RWPE2 (cell line): Measurements from ENCODE around the gene DERL3.

Source experiments
- ATAC-seq: fragments of 200-7000 bp; cut with Tn5 transposase; 3 replicates; pipeline ENCODE4 v1.9.1; 2021; ENCODE audit warnings: low read depth
- DNase-seq: peaks from one replicate; pipeline ENCODE4 v3.0.0-alpha.2; 2020; ENCODE audit warnings: low spot score
- H3K27ac ChIP-seq: fragments of 450-650 bp; 2 replicates; pipeline ENCODE4 v1.5.1; 2017; ENCODE audit warnings: mild to moderate bottlenecking; ENCODE audit not compliant: poor library complexity, severe bottlenecking
- H3K27me3 ChIP-seq: fragments of 250-450 bp; sonication (Bioruptor Pico); 2 replicates; pipeline ENCODE4 v1.5.1; 2021; ENCODE audit warnings: mild to moderate bottlenecking, moderate library complexity; ENCODE audit not compliant: insufficient read depth, poor library complexity, severe bottlenecking
- H3K36me3 ChIP-seq: fragments of 250-450 bp; sonication (Bioruptor Pico); 2 replicates; pipeline ENCODE4 v1.5.1; 2020; ENCODE audit warnings: low read depth, mild to moderate bottlenecking, moderate library complexity
- H3K4me1 ChIP-seq: fragments of 250-450 bp; sonication (Bioruptor Pico); 2 replicates; pipeline ENCODE4 v1.5.1; 2021; ENCODE audit warnings: mild to moderate bottlenecking, moderate library complexity; ENCODE audit not compliant: insufficient read depth, poor library complexity, severe bottlenecking
- H3K4me3 ChIP-seq: fragments of 250-450 bp; sonication (Bioruptor Pico); 2 replicates; pipeline ENCODE4 v1.5.1; 2021; ENCODE audit warnings: mild to moderate bottlenecking, moderate library complexity; ENCODE audit not compliant: severe bottlenecking
- H3K9me3 ChIP-seq: fragments of 250-450 bp; sonication (Bioruptor Pico); 2 replicates; pipeline ENCODE4 v1.5.1; 2021; ENCODE audit warnings: mild to moderate bottlenecking, moderate library complexity; ENCODE audit not compliant: severe bottlenecking
- TF ChIP-seq, protein P1 (sequence below): fragments of 450-650 bp; IDR thresholded peaks from one replicate; pipeline ENCODE4 v1.5.1; 2017; ENCODE audit warnings: mild to moderate bottlenecking, moderate library complexity; ENCODE audit not compliant: poor library complexity, severe bottlenecking

The DERL3 gene

DNA sequence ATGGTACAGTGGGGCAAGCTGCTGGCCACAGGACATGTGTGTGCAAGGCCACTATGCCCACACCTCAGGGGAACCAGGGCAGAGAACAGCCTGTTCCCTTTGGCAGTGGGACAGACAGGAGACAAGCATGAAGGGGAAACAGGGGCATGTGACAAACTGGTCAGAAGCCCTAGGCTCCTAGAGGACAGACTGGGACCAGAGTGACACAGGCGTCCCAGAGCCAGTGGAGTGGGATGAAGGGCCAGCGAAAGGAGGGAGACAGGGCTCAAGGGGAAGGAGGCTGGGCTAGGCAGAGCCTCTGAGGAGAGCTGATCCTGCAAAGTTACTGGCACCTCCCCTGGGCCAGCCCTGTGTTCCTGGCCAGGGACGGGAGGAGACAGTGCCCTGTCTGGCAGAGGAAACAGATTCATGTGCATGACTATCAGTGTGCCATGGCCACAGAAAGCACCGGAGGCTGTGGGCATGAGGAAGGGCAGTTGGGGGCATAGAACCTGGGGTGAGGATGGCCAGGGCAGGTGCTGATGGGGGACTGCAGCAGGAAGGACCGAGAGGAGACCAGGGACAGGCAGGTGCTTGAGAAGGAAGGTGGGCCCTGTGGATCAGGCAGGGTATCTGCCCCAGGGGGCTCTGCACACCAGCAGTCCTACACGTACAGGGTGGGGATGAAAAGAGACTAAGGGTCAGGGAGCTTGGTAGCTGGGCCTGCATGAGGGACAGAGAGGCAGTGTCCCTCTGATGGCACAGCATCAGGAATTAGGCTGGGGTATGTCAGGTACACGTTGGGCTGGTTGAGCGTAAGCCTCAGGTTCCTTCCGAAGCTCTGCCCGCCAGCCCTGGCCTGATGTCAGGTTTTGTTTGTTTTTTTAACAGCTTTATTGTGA lies 9.8 kb downstream of the DERL3 start:
- no peaks in the 10 kb centered on the region for H3K27me3 ChIP-seq
- H3K4me3 ChIP-seq: no peak overlapping the region
- no peak overlapping the region for H3K27ac ChIP-seq
- TF ChIP-seq, protein P1, sequence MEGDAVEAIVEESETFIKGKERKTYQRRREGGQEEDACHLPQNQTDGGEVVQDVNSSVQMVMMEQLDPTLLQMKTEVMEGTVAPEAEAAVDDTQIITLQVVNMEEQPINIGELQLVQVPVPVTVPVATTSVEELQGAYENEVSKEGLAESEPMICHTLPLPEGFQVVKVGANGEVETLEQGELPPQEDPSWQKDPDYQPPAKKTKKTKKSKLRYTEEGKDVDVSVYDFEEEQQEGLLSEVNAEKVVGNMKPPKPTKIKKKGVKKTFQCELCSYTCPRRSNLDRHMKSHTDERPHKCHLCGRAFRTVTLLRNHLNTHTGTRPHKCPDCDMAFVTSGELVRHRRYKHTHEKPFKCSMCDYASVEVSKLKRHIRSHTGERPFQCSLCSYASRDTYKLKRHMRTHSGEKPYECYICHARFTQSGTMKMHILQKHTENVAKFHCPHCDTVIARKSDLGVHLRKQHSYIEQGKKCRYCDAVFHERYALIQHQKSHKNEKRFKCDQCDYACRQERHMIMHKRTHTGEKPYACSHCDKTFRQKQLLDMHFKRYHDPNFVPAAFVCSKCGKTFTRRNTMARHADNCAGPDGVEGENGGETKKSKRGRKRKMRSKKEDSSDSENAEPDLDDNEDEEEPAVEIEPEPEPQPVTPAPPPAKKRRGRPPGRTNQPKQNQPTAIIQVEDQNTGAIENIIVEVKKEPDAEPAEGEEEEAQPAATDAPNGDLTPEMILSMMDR: no peak
- H3K9me3 ChIP-seq: no peaks in the 10 kb centered on the region
- peaks cover 67% of the 10 kb centered on the region for H3K36me3 ChIP-seq
- ATAC-seq (no peak), DNase-seq (no peak)
- H3K4me1 ChIP-seq: peaks cover 5% of the 10 kb centered on the region

DNA sequence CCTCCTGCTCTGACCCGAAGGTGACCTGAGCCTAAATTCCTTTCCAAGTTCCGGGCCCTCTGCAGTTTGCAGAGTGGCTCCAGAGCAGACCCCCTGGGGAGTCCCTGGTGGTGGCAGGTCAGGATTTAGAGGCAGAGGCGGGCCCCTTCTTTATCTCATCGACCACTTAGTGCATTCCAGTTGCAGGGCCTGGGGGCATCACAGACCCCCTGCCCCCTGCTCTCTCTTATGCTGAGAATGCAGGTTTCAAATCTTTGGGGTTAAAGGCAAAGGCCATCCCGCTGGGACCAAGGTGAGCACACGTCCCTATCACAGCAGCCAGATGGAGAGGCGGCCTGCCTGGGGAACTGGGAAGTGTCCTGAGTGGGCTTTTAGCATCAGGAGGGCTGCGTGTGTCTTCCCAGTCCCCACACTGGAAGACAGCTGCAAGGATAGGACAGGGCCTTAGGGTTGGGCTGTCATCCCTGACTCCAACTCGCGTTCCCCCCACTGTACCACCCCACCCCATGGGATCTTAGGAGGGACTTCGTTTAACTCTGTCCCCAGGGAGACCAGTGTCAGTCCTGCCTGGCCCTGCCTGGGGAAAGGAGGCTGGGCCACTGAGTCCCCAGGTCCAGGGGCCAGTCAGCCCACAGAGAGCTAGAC lies 11.3 kb downstream of the DERL3 start:
- Histone ChIP-seq H3K27me3 (no peaks in the 10 kb centered on the region), H3K9me3 (no peaks in the 10 kb centered on the region), H3K27ac (no peak overlapping the region), H3K4me1 (peaks cover 5% of the 10 kb centered on the region), H3K36me3 (peaks cover 58% of the 10 kb centered on the region), H3K4me3 (no peak overlapping the region)
- DNase-seq (no peak), ATAC-seq (no peak)
- TF ChIP-seq, protein P1: no peak

GRCh38 chr22:23826510-23827350 lies 12.1 kb downstream of the DERL3 start:
- H3K36me3 ChIP-seq: peaks cover 60% of the 10 kb centered on the region
- TF ChIP-seq, protein P1: no peak
- H3K4me3 ChIP-seq: no peak overlapping the region
- H3K27ac ChIP-seq: peak overlapping the region; percentile 23
- H3K4me1 ChIP-seq: peaks cover 5% of the 10 kb centered on the region
- ATAC-seq (no peak), DNase-seq (no peak)
- no peaks in the 10 kb centered on the region for H3K27me3 ChIP-seq
- no peaks in the 10 kb centered on the region for H3K9me3 ChIP-seq

DNA sequence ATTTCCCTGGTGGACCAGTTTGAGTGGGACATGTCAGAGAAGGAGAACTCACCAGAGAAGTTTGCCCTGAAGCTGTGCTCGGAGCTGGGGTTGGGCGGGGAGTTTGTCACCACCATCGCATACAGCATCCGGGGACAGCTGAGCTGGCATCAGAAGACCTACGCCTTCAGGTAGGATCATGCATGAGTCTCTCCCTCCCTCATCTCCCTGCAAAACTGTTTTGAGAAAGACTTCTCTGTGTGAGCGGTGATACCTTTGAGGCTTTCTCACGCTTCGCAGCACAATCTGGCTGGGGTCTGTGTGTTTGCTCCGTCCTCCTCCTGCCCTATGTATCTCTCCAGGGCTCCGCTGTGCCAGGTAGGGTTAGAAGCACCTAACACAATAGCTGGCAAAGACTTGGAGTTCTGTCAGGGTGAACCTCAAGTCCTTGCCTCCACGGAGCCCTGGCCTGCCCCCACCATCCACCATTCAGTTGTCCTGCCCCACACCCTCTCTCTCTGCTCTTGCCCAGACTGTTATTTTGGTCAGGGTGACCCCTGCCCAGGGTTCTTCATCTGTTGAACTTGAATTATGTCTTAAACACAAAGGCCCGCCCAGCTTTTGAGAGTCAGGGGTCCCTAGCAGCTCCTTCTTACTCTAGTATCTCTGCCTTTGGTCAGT lies 13.4 kb downstream of the DERL3 start:
- H3K9me3 ChIP-seq: no peaks in the 10 kb centered on the region
- H3K4me3 ChIP-seq: no peak overlapping the region
- DNase-seq: no peak
- no peaks in the 10 kb centered on the region for H3K27me3 ChIP-seq
- peak overlapping the region; percentile 23 for H3K27ac ChIP-seq
- no peak for ATAC-seq
- H3K4me1 ChIP-seq: peaks cover 5% of the 10 kb centered on the region
- TF ChIP-seq, protein P1: no peak
- peaks cover 64% of the 10 kb centered on the region for H3K36me3 ChIP-seq
